ENCODE measurements around the gene PTPN2.
"Not testable (repeated sequence)": the region's sequence is repeated elsewhere in the genome, so short reads cannot be mapped to it uniquely, and the experiment has no call there.

PTPN2 gene

GRCh38 chr18:12772111-12772510 is 111.9 kb downstream of the PTPN2 start:
- DNase-seq (ENCODE audit: low read depth in 2 of 2): no peak

GRCh38 chr18:12770469-12771219 is 113.4 kb downstream of the PTPN2 start:
- no peak for DNase-seq (ENCODE audit: low read depth in 2 of 2)

- no peak for DNase-seq (ENCODE audit: low read depth in 2 of 2)
Observed at GRCh38 chr18:12769644-12770440, 114.2 kb downstream of the PTPN2 start.

GRCh38 chr18:12769136-12769535 is 114.9 kb downstream of the PTPN2 start:
- no peak for DNase-seq (ENCODE audit: low read depth in 2 of 2)

GRCh38 chr18:12768625-12769024 is 115.4 kb downstream of the PTPN2 start:
- no peak for DNase-seq (ENCODE audit: low read depth in 2 of 2)

- DNase-seq (ENCODE audit: low read depth in 2 of 2): no peak
Observed at GRCh38 chr18:12767580-12768155, 116.4 kb downstream of the PTPN2 start.

GRCh38 chr18:12766986-12767433 is 117.0 kb downstream of the PTPN2 start:
- DNase-seq (ENCODE audit: low read depth in 2 of 2): no peak

GRCh38 chr18:12765586-12765985 is 118.5 kb downstream of the PTPN2 start:
- no peak for DNase-seq (ENCODE audit: low read depth in 2 of 2)

- no peak for DNase-seq (ENCODE audit: low read depth in 2 of 2)
Observed at GRCh38 chr18:12765126-12765525, 118.9 kb downstream of the PTPN2 start.

- DNase-seq (ENCODE audit: low read depth in 2 of 2): not testable (repeated sequence)
Observed at GRCh38 chr18:12758566-12758965, 125.5 kb downstream of the PTPN2 start.

GRCh38 chr18:12756619-12757239 is 127.3 kb downstream of the PTPN2 start:
- DNase-seq (ENCODE audit: low read depth in 2 of 2): not testable (repeated sequence)

- not testable (repeated sequence) for DNase-seq (ENCODE audit: low read depth in 2 of 2)
Observed at GRCh38 chr18:12755606-12756005, 128.4 kb downstream of the PTPN2 start.

- DNase-seq (ENCODE audit: low read depth in 2 of 2): no peak
Observed at GRCh38 chr18:12754511-12754910, 129.5 kb downstream of the PTPN2 start.

- DNase-seq (ENCODE audit: low read depth in 2 of 2): no peak
Observed at GRCh38 chr18:12751891-12752290, 132.1 kb downstream of the PTPN2 start.

GRCh38 chr18:12751503-12751884 is 132.5 kb downstream of the PTPN2 start:
- no peak for DNase-seq (ENCODE audit: low read depth in 2 of 2)

GRCh38 chr18:12750715-12751502 is 133.1 kb downstream of the PTPN2 start:
- no peak for DNase-seq (ENCODE audit: low read depth in 2 of 2)

- no peak for DNase-seq (ENCODE audit: low read depth in 2 of 2)
Observed at GRCh38 chr18:12750076-12750714, 133.8 kb downstream of the PTPN2 start.

- DNase-seq (ENCODE audit: low read depth in 2 of 2): no peak
Observed at GRCh38 chr18:12749121-12749520, 134.9 kb downstream of the PTPN2 start.

GRCh38 chr18:12748671-12749070 is 135.4 kb downstream of the PTPN2 start:
- no peak for DNase-seq (ENCODE audit: low read depth in 2 of 2)

GRCh38 chr18:12747530-12748315 is 136.3 kb downstream of the PTPN2 start:
- no peak for DNase-seq (ENCODE audit: low read depth in 2 of 2)

All from stimulated activated CD4-positive, alpha-beta T cell treated with anti-CD3 and anti-CD28 coated beads, Interleukin-15, amount 100 ng/mL, for 48 hours (primary cell).